Gastrocnemius medialis (tissue), 4 donors: ENCODE results near the gene IFNAR2. TPM values are rescaled to one million over a fixed set of nuclear protein-coding genes. Genes with fewer than 3 reads are reported as not detected.

Experiments used
- ATAC-seq, 2 donors: fragments of 150-250 bp; one replicate each; pipeline ENCODE4 v1.9.1; 2016
- DNase-seq, 2 donors: peaks; one replicate each; pipeline ENCODE4 v3.0.0-alpha.2; 2019
- H3K27ac ChIP-seq, 4 donors: fragments of 200-600 bp; sonication (generic); 1 replicate in 1 of 4; 2 replicates in 3 of 4; pipeline ENCODE4 v1.5.1; 2016 to 2018; ENCODE audit warnings: mild to moderate bottlenecking in 2 of 4, moderate library complexity in 1 of 4
- H3K27me3 ChIP-seq, 3 donors: fragments of 200-600 bp; sonication (generic) in 2 of 3; 1 replicate in 1 of 3; 2 replicates in 2 of 3; pipeline versions ENCODE4 v1.5.1 to v1.6.0; 2016 to 2019; ENCODE audit warnings: mild to moderate bottlenecking in 1 of 3, moderate library complexity in 1 of 3
- H3K36me3 ChIP-seq, 2 donors: fragments of 200-600 bp; sonication (generic) in 1 of 2; one replicate each; pipeline ENCODE4 v1.5.1; 2017 to 2018
- H3K4me1 ChIP-seq, 2 donors: fragments of 200-600 bp; sonication (generic) in 1 of 2; one replicate each; pipeline ENCODE4 v1.5.1; 2016 to 2017; ENCODE audit warnings: mild to moderate bottlenecking in 2 of 2
- H3K4me3 ChIP-seq, 4 donors: fragments of 200-600 bp; sonication (generic) in 3 of 4; 1 replicate in 1 of 4; 2 replicates in 3 of 4; pipeline ENCODE4 v1.5.1; 2016 to 2019; ENCODE audit warnings: mild to moderate bottlenecking in 2 of 4
- H3K9me3 ChIP-seq, 3 donors: fragments of 200-600 bp; sonication (generic) in 2 of 3; 1 replicate in 1 of 3; 2 replicates in 2 of 3; pipeline ENCODE4 v1.5.1; 2016 to 2019
- CTCF ChIP-seq, 5 experiments: fragments of 450-650 bp in 3 of 5; fragments of 200-600 bp in 2 of 5; sonication (generic) in 2 of 5; IDR thresholded peaks in 4 of 5; conservative IDR thresholded peaks in 1 of 5; 1 replicate in 4 of 5; 2 replicates in 1 of 5; pipeline ENCODE4 v1.5.1; 2016 to 2019; ENCODE audit warnings: antibody characterized with exemption in 5 of 5, mild to moderate bottlenecking in 3 of 5, moderate library complexity in 3 of 5
- POLR2A ChIP-seq, 2 donors: fragments of 450-650 bp; IDR thresholded peaks; one replicate each; pipeline ENCODE4 v1.6.1; 2017; ENCODE audit warnings: antibody characterized with exemption in 2 of 2, mild to moderate bottlenecking in 2 of 2, moderate library complexity in 2 of 2
- in situ Hi-C, 4 donors: fragments of 200-750 bp; cut with MboI; loops; one replicate each; pipeline versions ENCODE4 v1.15.0 to v1.8.0; 2017; ENCODE audit warnings: low sequenced_read_pairs in 4 of 4
- intact Hi-C: fragments of 100-400 bp; cut with DNase I; formaldehyde crosslinking; loops from one replicate; pipeline ENCODE4 v1.15.1; 2023; ENCODE audit warnings: low total_unique reads
- total RNA-seq, 4 donors: library from RNA; depleted of rRNA; stranded (reverse); fragments of >200 nt; gene quantifications; one replicate each; pipeline versions ENCODE4 v1.1.0 to v1.2.3, GENCODE V29; 2016

The IFNAR2 gene
- total RNA-seq, 4 donors from 2014 or later, result 3.4 to 8.0 (median 4.7) TPM

GRCh38 chr21:33208534-33208933 lies 21.2 kb upstream of the IFNAR2 start:
- no peaks in the 10 kb centered on the region for H3K9me3 ChIP-seq
- no peaks in the 10 kb centered on the region for H3K36me3 ChIP-seq
- DNase-seq (no peak), ATAC-seq (no peak)
- TF ChIP-seq CTCF (IDR thresholded peaks at IDR 0.05 in 4 of 5, conservative IDR thresholded peaks at IDR 0.05 in 1 of 5), result no peak
- TF ChIP-seq POLR2A (IDR thresholded peaks at IDR 0.05), result no peak
- H3K27me3 ChIP-seq, result no peaks in the 10 kb centered on the region
- H3K27ac ChIP-seq, result no peak overlapping the region
- peaks cover 3 to 7% of the 10 kb centered on the region in 2 donors for H3K4me1 ChIP-seq
- H3K4me3 ChIP-seq, result no peak overlapping the region
- in situ Hi-C loops (loop anchor here in 2 of 4 donors (10.0 kb wide), 2 partner anchors 156 to 236 kb away; no protein-coding TSS in a partner anchor), intact Hi-C loops (no loop called here)

GRCh38 chr21:33211305-33211704 lies 18.4 kb upstream of the IFNAR2 start:
- intact Hi-C loops, result no loop called here
- no peaks in the 10 kb centered on the region for H3K27me3 ChIP-seq
- H3K27ac ChIP-seq, result no peak overlapping the region
- ATAC-seq (no peak), DNase-seq (no peak)
- TF ChIP-seq CTCF (IDR thresholded peaks at IDR 0.05 in 4 of 5, conservative IDR thresholded peaks at IDR 0.05 in 1 of 5), result no peak
- TF ChIP-seq POLR2A (IDR thresholded peaks at IDR 0.05), result no peak
- H3K4me3 ChIP-seq, result no peak overlapping the region
- H3K9me3 ChIP-seq, result no peaks in the 10 kb centered on the region
- H3K4me1 ChIP-seq, result peaks cover 0 to 3% of the 10 kb centered on the region in 2 donors
- H3K36me3 ChIP-seq, result no peaks in the 10 kb centered on the region
- in situ Hi-C loops, result no loop called here

GRCh38 chr21:33211732-33212131 lies 18.0 kb upstream of the IFNAR2 start:
- ATAC-seq, result no peak
- Histone ChIP-seq H3K27me3 (no peaks in the 10 kb centered on the region), H3K9me3 (no peaks in the 10 kb centered on the region), H3K36me3 (no peaks in the 10 kb centered on the region), H3K4me1 (peaks cover 0 to 3% of the 10 kb centered on the region in 2 donors), H3K4me3 (no peak overlapping the region), H3K27ac (no peak overlapping the region)
- in situ Hi-C loops, result no loop called here
- no peak for DNase-seq
- intact Hi-C loops, result no loop called here
- no peak for TF ChIP-seq CTCF (IDR thresholded peaks at IDR 0.05 in 4 of 5, conservative IDR thresholded peaks at IDR 0.05 in 1 of 5)
- TF ChIP-seq POLR2A (IDR thresholded peaks at IDR 0.05), result no peak

GRCh38 chr21:33212159-33212851 lies 17.4 kb upstream of the IFNAR2 start:
- Histone ChIP-seq H3K27me3 (no peaks in the 10 kb centered on the region), H3K4me1 (peaks cover 0 to 3% of the 10 kb centered on the region in 2 donors), H3K27ac (no peak overlapping the region), H3K9me3 (no peaks in the 10 kb centered on the region), H3K4me3 (no peak overlapping the region), H3K36me3 (no peaks in the 10 kb centered on the region)
- DNase-seq (no peak), ATAC-seq (no peak)
- intact Hi-C loops (no loop called here), in situ Hi-C loops (no loop called here)
- TF ChIP-seq CTCF (IDR thresholded peaks at IDR 0.05 in 4 of 5, conservative IDR thresholded peaks at IDR 0.05 in 1 of 5), result no peak
- TF ChIP-seq POLR2A (IDR thresholded peaks at IDR 0.05), result no peak
